Neural cell (in vitro differentiated cells): ENCODE results near the gene ARHGAP40. TPM values are rescaled to one million over a fixed set of nuclear protein-coding genes. Genes with fewer than 3 reads are reported as not detected.

Experiments
- H2AFZ ChIP-seq: fragments of 200-600, 300-800 bp; sonication (generic), shearing (Covaris generic); 2 replicates; pipeline ENCODE4 v1.6.0; 2014; ENCODE audit warnings: low read depth, mild to moderate bottlenecking, antibody characterized with exemption, low read length, moderate library complexity
- H3F3A ChIP-seq: fragments of 200-600 bp; shearing (Covaris generic); 2 replicates; pipeline ENCODE4 v1.6.1; 2016; ENCODE audit warnings: mild to moderate bottlenecking, moderate library complexity, mixed read lengths, antibody characterized with exemption, low read length; ENCODE audit not compliant: insufficient read depth, poor library complexity, severe bottlenecking
- H3K27ac ChIP-seq: fragments of 200-600, 300-800 bp; sonication (generic), shearing (Covaris generic); 2 replicates; pipeline ENCODE4 v1.5.1; 2014; ENCODE audit warnings: mild to moderate bottlenecking, low read length, moderate library complexity
- H3K27me3 ChIP-seq: fragments of 300-800, 200-600 bp; sonication (generic), shearing (Covaris generic); 2 replicates; pipeline ENCODE4 v1.6.0; 2014; ENCODE audit warnings: mild to moderate bottlenecking, low read depth, low read length, moderate library complexity; ENCODE audit not compliant: insufficient read depth
- H3K36me3 ChIP-seq: fragments of 300-800, 200-600 bp; sonication (generic), shearing (Covaris generic); 2 replicates; pipeline ENCODE4 v1.5.1; 2014; ENCODE audit warnings: mild to moderate bottlenecking, antibody characterized with exemption, low read length, moderate library complexity; ENCODE audit not compliant: insufficient read depth
- H3K4me2 ChIP-seq: fragments of 300-800, 200-600 bp; sonication (generic), shearing (Covaris generic); 2 replicates; pipeline ENCODE4 v1.6.0; 2014; ENCODE audit warnings: mild to moderate bottlenecking, low read length
- H3K4me3 ChIP-seq: fragments of 300-800, 200-600 bp; sonication (generic), shearing (Covaris generic); 2 replicates; pipeline ENCODE4 v1.5.1; 2014; ENCODE audit warnings: mild to moderate bottlenecking, low read length, moderate library complexity
- H3K79me2 ChIP-seq: fragments of 200-600 bp; shearing (Covaris generic); replicated peaks from 2 replicates; pipeline ENCODE4 v1.6.0; 2014; ENCODE audit warnings: mild to moderate bottlenecking, low read length, moderate library complexity; ENCODE audit not compliant: insufficient read depth
- H3K9ac ChIP-seq: fragments of 300-800, 200-600 bp; sonication (generic), shearing (Covaris generic); 2 replicates; pipeline ENCODE4 v1.6.1; 2016; ENCODE audit warnings: mild to moderate bottlenecking, low read length, mixed read lengths
- H3K9me2 ChIP-seq: fragments of 200-600 bp; shearing (Covaris generic); 2 replicates; pipeline ENCODE4 v1.6.1; 2016; ENCODE audit warnings: mild to moderate bottlenecking, low read length, mixed read lengths; ENCODE audit not compliant: insufficient read depth
- H3K9me3 ChIP-seq: fragments of 200-600, 300-800 bp; sonication (generic), shearing (Covaris generic); 2 replicates; pipeline ENCODE4 v1.6.1; 2016; ENCODE audit warnings: mild to moderate bottlenecking, mixed run types, low read length, moderate library complexity, mixed read lengths
- H4K20me1 ChIP-seq: fragments of 200-600 bp; shearing (Covaris generic); 2 replicates; pipeline ENCODE4 v1.6.1; 2016; ENCODE audit warnings: mild to moderate bottlenecking, mixed run types; ENCODE audit not compliant: insufficient read depth
- CTCF ChIP-seq: fragments of 450-650 bp; IDR thresholded peaks from 2 replicates; pipeline ENCODE4 v1.5.1; 2014; ENCODE audit warnings: antibody characterized with exemption, mild to moderate bottlenecking, moderate library complexity; ENCODE audit not compliant: poor library complexity, severe bottlenecking
- EP300 ChIP-seq: fragments of 450-650 bp; conservative IDR thresholded peaks from 2 replicates; pipeline ENCODE4 v1.6.1; 2014; ENCODE audit warnings: antibody characterized with exemption, mild to moderate bottlenecking, moderate library complexity; ENCODE audit not compliant: poor library complexity, severe bottlenecking
- EZH2 ChIP-seq: fragments of 200-600, 300-800 bp; shearing (Covaris generic), sonication (generic); IDR thresholded peaks from 2 replicates; pipeline ENCODE4 v1.6.1; 2014; ENCODE audit warnings: antibody characterized with exemption, low read length, borderline replicate concordance, mild to moderate bottlenecking; ENCODE audit not compliant: insufficient read depth, poor library complexity, severe bottlenecking
- MXI1 ChIP-seq: fragments of 450-650 bp; conservative IDR thresholded peaks from 2 replicates; pipeline ENCODE4 v1.6.1; 2014; ENCODE audit warnings: antibody characterized with exemption, mild to moderate bottlenecking; ENCODE audit not compliant: poor library complexity, severe bottlenecking
- POLR2AphosphoS5 ChIP-seq: IDR thresholded peaks from 2 replicates; pipeline ENCODE4 v1.6.1; 2012
- RAD21 ChIP-seq: fragments of 450-650 bp; conservative IDR thresholded peaks from 2 replicates; pipeline ENCODE4 v1.6.1; 2014; ENCODE audit warnings: antibody characterized with exemption, mild to moderate bottlenecking, moderate library complexity
- REST ChIP-seq: IDR thresholded peaks from 2 replicates; pipeline ENCODE4 v1.6.1; 2012; ENCODE audit warnings: borderline replicate concordance
- SMC3 ChIP-seq: fragments of 450-650 bp; conservative IDR thresholded peaks from 2 replicates; pipeline ENCODE4 v1.6.1; 2014; ENCODE audit warnings: antibody characterized with exemption, mild to moderate bottlenecking, moderate library complexity; ENCODE audit not compliant: poor library complexity
- TAF1 ChIP-seq: IDR thresholded peaks from 2 replicates; pipeline ENCODE4 v1.6.1; 2012; ENCODE audit warnings: low read depth
- polyA plus RNA-seq: library from polyadenylated mRNA; depleted of rRNA; stranded (reverse); fragments of >200 nt; gene quantifications from 2 replicates; pipeline ENCODE4 v1.2.3, GENCODE V29; 2014

The ARHGAP40 gene
- polyA plus RNA-seq, 1 donor from 2014 or later, result 0.61 TPM

GRCh38 chr20:38670786-38671185 is 69.2 kb downstream of the ARHGAP40 start:
- no peak overlapping the region for H3K4me2 ChIP-seq

GRCh38 chr20:38671186-38671585 is 69.6 kb downstream of the ARHGAP40 start:
- H3K4me3 ChIP-seq, result peak overlapping the region; percentile 20
- H3K4me2 ChIP-seq, result no peak overlapping the region
- no peaks in the 10 kb centered on the region for H3K9me2 ChIP-seq
- H4K20me1 ChIP-seq, result no peaks in the 10 kb centered on the region
- no peaks in the 10 kb centered on the region for H3K9me3 ChIP-seq
- peaks cover 4% of the 10 kb centered on the region for H3F3A ChIP-seq
- peak overlapping the region; percentile 52 for H3K27ac ChIP-seq
- peak overlapping the region; percentile 15 for H3K9ac ChIP-seq
- TF ChIP-seq MXI1 (no peak), TAF1 (no peak), REST (no peak), CTCF (no peak), EZH2 (no peak), SMC3 (no peak), EP300 (no peak), POLR2AphosphoS5 (no peak), RAD21 (no peak)
- no peaks in the 10 kb centered on the region for H3K79me2 ChIP-seq
- no peak overlapping the region for H2AFZ ChIP-seq
- H3K36me3 ChIP-seq, result no peaks in the 10 kb centered on the region
- no peaks in the 10 kb centered on the region for H3K27me3 ChIP-seq

More at GRCh38 chr20:38670786-38671185, 69.2 kb downstream of the ARHGAP40 start:
- Histone ChIP-seq H3K79me2 (no peaks in the 10 kb centered on the region), H3K27me3 (no peaks in the 10 kb centered on the region), H2AFZ (no peak overlapping the region), H4K20me1 (no peaks in the 10 kb centered on the region), H3K27ac (peak overlapping the region; percentile 52), H3K9me2 (no peaks in the 10 kb centered on the region), H3F3A (peaks cover 4% of the 10 kb centered on the region), H3K36me3 (no peaks in the 10 kb centered on the region), H3K4me3 (peak overlapping the region; percentile 20), H3K9me3 (no peaks in the 10 kb centered on the region), H3K9ac (peak overlapping the region; percentile 15)
- TF ChIP-seq CTCF, result no peak
- no peak for TF ChIP-seq SMC3
- no peak for TF ChIP-seq MXI1
- no peak for TF ChIP-seq RAD21
- no peak for TF ChIP-seq TAF1
- TF ChIP-seq EZH2, result no peak
